Activated CD8-positive, alpha-beta T cell treated with anti-CD3 and anti-CD28 coated beads for 36 hours (primary cell): ENCODE data around the gene MYL6. TPM values are rescaled to one million over a fixed set of nuclear protein-coding genes. Genes with fewer than 3 reads are reported as not detected.

Experiments used
- ATAC-seq: fragments of 200-7000 bp; cut with Tn5 transposase; one replicate; pipeline ENCODE4 v1.10.0; 2021; ENCODE audit warnings: mild to moderate bottlenecking, moderate library complexity
- CTCF ChIA-PET: fragments of 350-600 bp; sonication (Branson Sonifier 250); formaldehyde crosslinking; loops from one replicate; lab custom pipeline; 2021; ENCODE audit warnings: antibody characterized with exemption; lab: Charles Lee
- POLR2A ChIA-PET: fragments of 350-600 bp; sonication (Branson Sonifier 250); formaldehyde crosslinking; loops from one replicate; lab custom pipeline; 2021; ENCODE audit warnings: antibody characterized with exemption; lab: Charles Lee
- DNase-seq: peaks from one replicate; pipeline ENCODE4 v3.0.0-alpha.2; 2020
- H3K27ac Mint-ChIP-seq: one replicate; pipeline ENCODE4 v1.8.0; 2021; ENCODE audit warnings: mild to moderate bottlenecking, mixed read lengths
- H3K27me3 Mint-ChIP-seq: one replicate; pipeline ENCODE4 v1.8.0; 2021; ENCODE audit warnings: mixed read lengths
- H3K36me3 Mint-ChIP-seq: one replicate; pipeline ENCODE4 v1.8.0; 2021; ENCODE audit warnings: low read depth, mixed read lengths
- H3K4me1 Mint-ChIP-seq: one replicate; pipeline ENCODE4 v1.8.0; 2021; ENCODE audit warnings: low read depth, mixed read lengths
- H3K4me3 Mint-ChIP-seq: one replicate; pipeline ENCODE4 v1.8.0; 2021; ENCODE audit warnings: mild to moderate bottlenecking, moderate library complexity, mixed read lengths
- H3K9me3 Mint-ChIP-seq: one replicate; pipeline ENCODE4 v1.8.0; 2021; ENCODE audit warnings: mixed read lengths
- CTCF ChIP-seq: fragments of 200-600 bp; IDR thresholded peaks from one replicate; pipeline ENCODE4 v1.8.0; 2022; ENCODE audit warnings: antibody characterized with exemption, mild to moderate bottlenecking
- intact Hi-C: fragments of 100-400 bp; cut with micrococcal nuclease; formaldehyde crosslinking; loops from one replicate; pipeline ENCODE4 v1.10.0; 2022
- total RNA-seq, 2 experiments: library from RNA; stranded (reverse); gene quantifications; one replicate each; pipeline ENCODE4 v1.2.3, GENCODE V29; 2021

The MYL6 gene
- total RNA-seq, 2 experiments from 2014 or later: 647 to 663 TPM

- DNase-seq (no peak), ATAC-seq (no peak)
- ChIA-PET POLR2A (interaction anchor here (0.8 to 2.8 kb wide), 5 partner anchors 9 to 46 kb away, joined by 3 to 19 read pairs (median 3); partner anchors contain the start of genes SMARCC2 and ZC3H10), CTCF (interaction anchor here (1.2 to 2.4 kb wide), 2 partner anchors 44 to 46 kb away, joined by 4 to 6 read pairs; partner anchors contain the start of gene ZC3H10)
- H3K4me3 Mint-ChIP-seq: no peak overlapping the region
- peaks cover 58% of the 10 kb centered on the region for H3K36me3 Mint-ChIP-seq
- TF ChIP-seq CTCF: no peak
- no peaks in the 10 kb centered on the region for H3K27me3 Mint-ChIP-seq
- intact Hi-C loops: no loop called here
- H3K27ac Mint-ChIP-seq: peak overlapping the region; percentile 67
- no peaks in the 10 kb centered on the region for H3K9me3 Mint-ChIP-seq
- peaks cover 18% of the 10 kb centered on the region for H3K4me1 Mint-ChIP-seq
Observed at GRCh38 chr12:56164345-56164729, 6.2 kb downstream of the MYL6 start.

- Mint-ChIP-seq H3K36me3 (peaks cover 52% of the 10 kb centered on the region), H3K27me3 (no peaks in the 10 kb centered on the region), H3K27ac (peak overlapping the region; percentile 22), H3K9me3 (no peaks in the 10 kb centered on the region), H3K4me1 (peaks cover 11% of the 10 kb centered on the region), H3K4me3 (no peak overlapping the region)
- ATAC-seq (no peak), DNase-seq (no peak)
- ChIA-PET POLR2A (interaction anchor here (0.6 to 2.8 kb wide), 6 partner anchors 8 to 456 kb away, joined by 3 to 19 read pairs (median 3); partner anchors contain the start of gene SMARCC2), CTCF (interaction anchor here (0.6 to 2.4 kb wide), 4 partner anchors 24 to 280 kb away, joined by 3 to 9 read pairs (median 4); partner anchors contain the start of genes SMARCC2 and ZC3H10)
- no peak for TF ChIP-seq CTCF
- intact Hi-C loops: no loop called here
Observed at GRCh38 chr12:56165369-56165768, 7.2 kb downstream of the MYL6 start.

GRCh38 chr12:56169229-56169759 lies 11.1 kb downstream of the MYL6 start:
- Mint-ChIP-seq H3K27me3 (no peaks in the 10 kb centered on the region), H3K4me3 (no peak overlapping the region), H3K9me3 (no peaks in the 10 kb centered on the region), H3K4me1 (no peaks in the 10 kb centered on the region), H3K36me3 (peaks cover 44% of the 10 kb centered on the region), H3K27ac (peak overlapping the region; percentile 19)
- POLR2A ChIA-PET: interaction anchor here (0.6 to 5.4 kb wide), 6 partner anchors 9 to 160 kb away, joined by 3 to 51 read pairs (median 4); partner anchors contain the start of genes MYL6 and RNF41
- CTCF ChIA-PET: interaction anchor here (0.7 to 1.4 kb wide), 3 partner anchors 10 to 20 kb away, joined by 3 read pairs; partner anchors contain the start of gene SMARCC2
- TF ChIP-seq CTCF: no peak
- no peak for DNase-seq
- no peak for ATAC-seq
- intact Hi-C loops: no loop called here

GRCh38 chr12:56172839-56173238 lies 14.7 kb downstream of the MYL6 start:
- ChIA-PET CTCF (interaction anchor here (0.8 to 3.0 kb wide), 2 partner anchors 14 to 16 kb away, joined by 3 to 22 read pairs; partner anchors contain the start of genes MYL6 and SMARCC2), POLR2A (interaction anchor here (0.8 to 5.4 kb wide), 4 partner anchors 8 to 21 kb away, joined by 3 to 51 read pairs (median 6); partner anchors contain the start of gene MYL6)
- intact Hi-C loops: no loop called here
- no peak for TF ChIP-seq CTCF
- H3K27ac Mint-ChIP-seq: peak overlapping the region; percentile 30
- no peaks in the 10 kb centered on the region for H3K27me3 Mint-ChIP-seq
- no peaks in the 10 kb centered on the region for H3K4me1 Mint-ChIP-seq
- H3K4me3 Mint-ChIP-seq: no peak overlapping the region
- peaks cover 50% of the 10 kb centered on the region for H3K36me3 Mint-ChIP-seq
- ATAC-seq (no peak), DNase-seq (no peak)
- H3K9me3 Mint-ChIP-seq: no peaks in the 10 kb centered on the region

GRCh38 chr12:56178347-56178746 lies 20.2 kb downstream of the MYL6 start:
- Mint-ChIP-seq H3K9me3 (no peaks in the 10 kb centered on the region), H3K27ac (no peak overlapping the region), H3K36me3 (peaks cover 47% of the 10 kb centered on the region), H3K27me3 (no peaks in the 10 kb centered on the region), H3K4me1 (no peaks in the 10 kb centered on the region), H3K4me3 (no peak overlapping the region)
- POLR2A ChIA-PET: interaction anchor here (0.6 to 1.7 kb wide), 6 partner anchors 10 to 17 kb away, joined by 3 to 9 read pairs (median 4); partner anchors contain the start of gene SMARCC2
- CTCF ChIA-PET: interaction anchor here (0.8 to 1.4 kb wide), 3 partner anchors 11 to 59 kb away, joined by 3 to 4 read pairs (median 3); partner anchors contain the start of gene SMARCC2
- intact Hi-C loops: no loop called here
- DNase-seq (no peak), ATAC-seq (no peak)
- TF ChIP-seq CTCF: no peak
